ENCODE results near the gene CACNA1C.
A peak's percentile ranks its signal among the peaks of the same experiment; 100 is the strongest.

Gene CACNA1C

GRCh38 chr12:2142068-2142467 is 89.3 kb downstream of the CACNA1C start:
- no peak for DNase-seq

GRCh38 chr12:2144951-2145350 is 92.2 kb downstream of the CACNA1C start:
- DNase-seq: no peak

- DNase-seq: no peak
Observed at GRCh38 chr12:2145433-2145998, 92.7 kb downstream of the CACNA1C start.

GRCh38 chr12:2147335-2147734 is 94.5 kb downstream of the CACNA1C start:
- no peak for DNase-seq

- no peak for DNase-seq
Observed at GRCh38 chr12:2149091-2149490, 96.3 kb downstream of the CACNA1C start.

- no peak for DNase-seq
Observed at GRCh38 chr12:2150833-2151232, 98.0 kb downstream of the CACNA1C start.

- DNase-seq: no peak
Observed at GRCh38 chr12:2151391-2151790, 98.6 kb downstream of the CACNA1C start.

- DNase-seq: no peak
Observed at GRCh38 chr12:2152134-2152533, 99.3 kb downstream of the CACNA1C start.

- no peak for DNase-seq
Observed at GRCh38 chr12:2154050-2154449, 101.3 kb downstream of the CACNA1C start.

GRCh38 chr12:2154521-2154920 is 101.7 kb downstream of the CACNA1C start:
- no peak for DNase-seq

GRCh38 chr12:2156333-2156732 is 103.5 kb downstream of the CACNA1C start:
- DNase-seq: no peak

GRCh38 chr12:2160043-2160442 is 107.3 kb downstream of the CACNA1C start:
- DNase-seq: peak in 1 of 2 experiments; percentile 16

GRCh38 chr12:2161473-2161872 is 108.7 kb downstream of the CACNA1C start:
- no peak for DNase-seq

GRCh38 chr12:2163177-2163941 is 110.6 kb downstream of the CACNA1C start:
- no peak for DNase-seq

- DNase-seq: no peak
Observed at GRCh38 chr12:2165021-2165420, 112.2 kb downstream of the CACNA1C start.

GRCh38 chr12:2165927-2166326 is 113.1 kb downstream of the CACNA1C start:
- no peak for DNase-seq

- no peak for DNase-seq
Observed at GRCh38 chr12:2166696-2167095, 113.9 kb downstream of the CACNA1C start.

- DNase-seq: no peak
Observed at GRCh38 chr12:2167231-2167630, 114.4 kb downstream of the CACNA1C start.

- DNase-seq: no peak
Observed at GRCh38 chr12:2168808-2169207, 116.0 kb downstream of the CACNA1C start.

GRCh38 chr12:2169489-2169888 is 116.7 kb downstream of the CACNA1C start:
- DNase-seq: no peak

- no peak for DNase-seq
Observed at GRCh38 chr12:2169940-2170339, 117.2 kb downstream of the CACNA1C start.

GRCh38 chr12:2170376-2170775 is 117.6 kb downstream of the CACNA1C start:
- no peak for DNase-seq

- no peak for DNase-seq
Observed at GRCh38 chr12:2171672-2172426, 119.1 kb downstream of the CACNA1C start.
